Measurements from ENCODE around the gene GPC6. TPM values are rescaled to one million over a fixed set of nuclear protein-coding genes. Genes with fewer than 3 reads are reported as not detected.

The GPC6 gene
- total and polyA plus RNA-seq, 2 donors (not counting 1 experiment from before 2014, with no cell fraction given) = not detected

- Mint-ChIP-seq H3K4me1 (no peaks in the 10 kb centered on the region), H3K9me3 (ENCODE audit: insufficient read depth) (peaks cover 3% of the 10 kb centered on the region), H3K4me3 (no peak overlapping the region), H3K27me3 (no peaks in the 10 kb centered on the region), H3K27ac (no peak overlapping the region)
- Histone ChIP-seq H3K36me3 (replicated peaks in 1 of 2; ENCODE audit: control extremely low read depth in 1 of 2, control insufficient read depth in 1 of 2, extremely low read depth in 1 of 2, insufficient read depth in 2 of 2, low read length in 1 of 2) (no peaks in the 10 kb centered on the region), H3K27ac (ENCODE audit: low read length in 2 of 2) (no peak overlapping the region), H3K9me3 (ENCODE audit: control extremely low read depth in 1 of 3, control insufficient read depth in 2 of 3, insufficient read depth in 1 of 3, low read length in 2 of 3) (no peaks in the 10 kb centered on the region), H4K20me1 (ENCODE audit: control insufficient read depth, insufficient read depth, low read length, poor library complexity, severe bottlenecking) (no peaks in the 10 kb centered on the region), H3K27me3 (replicated peaks in 1 of 4; ENCODE audit: control extremely low read depth in 1 of 4, control insufficient read depth in 3 of 4, insufficient read depth in 4 of 4, low read length in 3 of 4) (no peaks in the 10 kb centered on the region), H3K4me1 (ENCODE audit: control insufficient read depth in 2 of 2, insufficient read depth in 2 of 2, low read length in 2 of 2) (no peaks in the 10 kb centered on the region), H3K9ac (ENCODE audit: low read length) (no peak overlapping the region), H3K4me3 (ENCODE audit: control extremely low read depth in 1 of 5, extremely low read depth in 1 of 5, insufficient read depth in 1 of 5, low read depth in 2 of 5, low read length in 4 of 5) (no peak overlapping the region), H3K4me2 (replicated peaks; ENCODE audit: low read depth, low read length, poor library complexity, severe bottlenecking) (no peak overlapping the region), H3K79me2 (ENCODE audit: control insufficient read depth, insufficient read depth, low read length) (no peaks in the 10 kb centered on the region), H2AFZ (ENCODE audit: insufficient read depth, low read depth, low read length, poor library complexity, severe bottlenecking) (no peak overlapping the region)
- ATAC-seq (ENCODE audit: low read depth) = no peak
- WGBS (ENCODE audit: insufficient coverage) = no CpG with 5 or more reads among the region's 2 CpGs
- ChIA-PET POLR2A (no interaction called here), CTCF (no interaction called here)
- intact Hi-C loops (cut with micrococcal nuclease) = no loop called here
- TF ChIP-seq EZH2 (IDR thresholded peaks at IDR 0.05; ENCODE audit: borderline replicate concordance, insufficient read depth, low read depth, low read length, poor library complexity, severe bottlenecking) = no peak
- TF ChIP-seq, protein P1, sequence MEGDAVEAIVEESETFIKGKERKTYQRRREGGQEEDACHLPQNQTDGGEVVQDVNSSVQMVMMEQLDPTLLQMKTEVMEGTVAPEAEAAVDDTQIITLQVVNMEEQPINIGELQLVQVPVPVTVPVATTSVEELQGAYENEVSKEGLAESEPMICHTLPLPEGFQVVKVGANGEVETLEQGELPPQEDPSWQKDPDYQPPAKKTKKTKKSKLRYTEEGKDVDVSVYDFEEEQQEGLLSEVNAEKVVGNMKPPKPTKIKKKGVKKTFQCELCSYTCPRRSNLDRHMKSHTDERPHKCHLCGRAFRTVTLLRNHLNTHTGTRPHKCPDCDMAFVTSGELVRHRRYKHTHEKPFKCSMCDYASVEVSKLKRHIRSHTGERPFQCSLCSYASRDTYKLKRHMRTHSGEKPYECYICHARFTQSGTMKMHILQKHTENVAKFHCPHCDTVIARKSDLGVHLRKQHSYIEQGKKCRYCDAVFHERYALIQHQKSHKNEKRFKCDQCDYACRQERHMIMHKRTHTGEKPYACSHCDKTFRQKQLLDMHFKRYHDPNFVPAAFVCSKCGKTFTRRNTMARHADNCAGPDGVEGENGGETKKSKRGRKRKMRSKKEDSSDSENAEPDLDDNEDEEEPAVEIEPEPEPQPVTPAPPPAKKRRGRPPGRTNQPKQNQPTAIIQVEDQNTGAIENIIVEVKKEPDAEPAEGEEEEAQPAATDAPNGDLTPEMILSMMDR (IDR thresholded peaks at IDR 0.05) = no peak
- DNase-seq = no peak
Observed at GRCh38 chr13:93765062-93765461, 538.5 kb downstream of the GPC6 start.

DNA sequence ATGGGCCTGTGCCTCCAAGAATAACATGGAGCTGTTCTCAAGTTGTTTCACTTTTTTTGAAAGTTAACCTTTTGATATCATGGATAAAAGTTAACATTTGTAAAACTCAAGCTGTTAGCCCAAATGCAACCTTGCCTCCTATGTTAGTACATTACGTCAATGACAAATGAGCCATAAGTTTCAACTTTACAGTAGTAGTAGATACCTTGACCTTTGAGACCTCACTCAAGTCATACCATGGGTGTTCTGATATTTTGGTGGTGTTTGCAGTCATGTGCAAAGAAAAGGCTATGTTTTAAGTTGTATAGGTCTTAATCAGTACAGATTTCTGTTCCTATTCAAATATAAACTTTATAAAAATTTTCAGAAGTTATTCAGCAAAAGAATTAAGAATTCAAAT is 539.2 kb downstream of the GPC6 start:
- H4K20me1 ChIP-seq (ENCODE audit: control insufficient read depth, insufficient read depth, low read length, poor library complexity, severe bottlenecking) = no peaks in the 10 kb centered on the region
- intact Hi-C loops (cut with micrococcal nuclease) = no loop called here
- Mint-ChIP-seq H3K27ac (no peak overlapping the region), H3K27me3 (no peaks in the 10 kb centered on the region), H3K9me3 (ENCODE audit: insufficient read depth) (peaks cover 3% of the 10 kb centered on the region), H3K4me3 (no peak overlapping the region), H3K4me1 (no peaks in the 10 kb centered on the region)
- H3K4me3 ChIP-seq (ENCODE audit: control extremely low read depth in 1 of 5, extremely low read depth in 1 of 5, insufficient read depth in 1 of 5, low read depth in 2 of 5, low read length in 4 of 5) = no peak overlapping the region
- no peak overlapping the region for H3K4me2 ChIP-seq (replicated peaks; ENCODE audit: low read depth, low read length, poor library complexity, severe bottlenecking)
- H3K9me3 ChIP-seq (ENCODE audit: control extremely low read depth in 1 of 3, control insufficient read depth in 2 of 3, insufficient read depth in 1 of 3, low read length in 2 of 3) = no peaks in the 10 kb centered on the region
- WGBS (ENCODE audit: insufficient coverage) = no CpG with 5 or more reads among the region's 1 CpG
- H3K27me3 ChIP-seq (replicated peaks in 1 of 4; ENCODE audit: control extremely low read depth in 1 of 4, control insufficient read depth in 3 of 4, insufficient read depth in 4 of 4, low read length in 3 of 4) = no peaks in the 10 kb centered on the region
- no peaks in the 10 kb centered on the region for H3K4me1 ChIP-seq (ENCODE audit: control insufficient read depth in 2 of 2, insufficient read depth in 2 of 2, low read length in 2 of 2)
- TF ChIP-seq, protein P1 (IDR thresholded peaks at IDR 0.05) = no peak
- no peak for TF ChIP-seq EZH2 (IDR thresholded peaks at IDR 0.05; ENCODE audit: borderline replicate concordance, insufficient read depth, low read depth, low read length, poor library complexity, severe bottlenecking)
- POLR2A ChIA-PET = no interaction called here
- no peaks in the 10 kb centered on the region for H3K79me2 ChIP-seq (ENCODE audit: control insufficient read depth, insufficient read depth, low read length)
- DNase-seq (no peak), ATAC-seq (ENCODE audit: low read depth) (no peak)
- H3K9ac ChIP-seq (ENCODE audit: low read length) = no peak overlapping the region
- H2AFZ ChIP-seq (ENCODE audit: insufficient read depth, low read depth, low read length, poor library complexity, severe bottlenecking) = no peak overlapping the region
- H3K27ac ChIP-seq (ENCODE audit: low read length in 2 of 2) = no peak overlapping the region
- CTCF ChIA-PET = no interaction called here
- no peaks in the 10 kb centered on the region for H3K36me3 ChIP-seq (replicated peaks in 1 of 2; ENCODE audit: control extremely low read depth in 1 of 2, control insufficient read depth in 1 of 2, extremely low read depth in 1 of 2, insufficient read depth in 2 of 2, low read length in 1 of 2)

Measured in B cell (primary cell).